Trophoblast cell (in vitro differentiated cells and primary cell): ENCODE data around the gene TENM4.

Experiments
- DNase-seq, 2 donors: peaks; one replicate each; pipeline ENCODE4 v3.0.0-alpha.2; 2016
- H2AFZ ChIP-seq: 2 replicates; pipeline ENCODE4 v1.6.1; 2013; ENCODE audit warnings: low read length, moderate library complexity, mild to moderate bottlenecking; ENCODE audit not compliant: insufficient read depth, poor library complexity
- H2AK5ac ChIP-seq: 2 replicates; pipeline ENCODE4 v1.6.1; 2013; ENCODE audit warnings: mild to moderate bottlenecking, low read length
- H2BK120ac ChIP-seq: 2 replicates; pipeline ENCODE4 v1.6.1; 2013; ENCODE audit warnings: low read length, mild to moderate bottlenecking, moderate library complexity; ENCODE audit not compliant: insufficient read depth, poor library complexity
- H2BK12ac ChIP-seq: 2 replicates; pipeline ENCODE4 v1.6.1; 2013; ENCODE audit warnings: mild to moderate bottlenecking, low read length, moderate library complexity
- H2BK5ac ChIP-seq: 2 replicates; pipeline ENCODE4 v1.6.1; 2013; ENCODE audit warnings: low read length, low read depth, moderate library complexity, mild to moderate bottlenecking; ENCODE audit not compliant: poor library complexity
- H3K14ac ChIP-seq: 2 replicates; pipeline ENCODE4 v1.6.1; 2013; ENCODE audit warnings: mild to moderate bottlenecking, low read length
- H3K18ac ChIP-seq: 2 replicates; pipeline ENCODE4 v1.6.1; 2013; ENCODE audit warnings: mild to moderate bottlenecking, low read length
- H3K23ac ChIP-seq: 2 replicates; pipeline ENCODE4 v1.6.1; 2013; ENCODE audit warnings: low read length
- H3K27ac ChIP-seq: 2 replicates; pipeline ENCODE4 v1.5.1; 2013; ENCODE audit warnings: low read depth, mild to moderate bottlenecking, inconsistent platforms, low read length, moderate library complexity
- H3K27me3 ChIP-seq: 2 replicates; pipeline ENCODE4 v1.6.1; 2013; ENCODE audit warnings: inconsistent platforms, mild to moderate bottlenecking, low read length, moderate library complexity; ENCODE audit not compliant: insufficient read depth
- H3K36me3 ChIP-seq, 2 experiments: 1 replicate in 1 of 2; 2 replicates in 1 of 2; pipeline ENCODE4 v1.6.1; 2013; ENCODE audit warnings: low read length in 2 of 2, mild to moderate bottlenecking in 2 of 2, moderate library complexity in 1 of 2; ENCODE audit not compliant: insufficient read depth in 2 of 2, control insufficient read depth in 1 of 2
- H3K4ac ChIP-seq: 2 replicates; pipeline ENCODE4 v1.6.1; 2013; ENCODE audit warnings: low read depth, mild to moderate bottlenecking, low read length, moderate library complexity
- H3K4me1 ChIP-seq, 2 experiments: 1 replicate in 1 of 2; 2 replicates in 1 of 2; pipeline ENCODE4 v1.6.1; 2013; ENCODE audit warnings: low read length in 2 of 2, mild to moderate bottlenecking in 2 of 2, moderate library complexity in 1 of 2; ENCODE audit not compliant: insufficient read depth in 2 of 2, control insufficient read depth in 1 of 2
- H3K4me2 ChIP-seq: 2 replicates; pipeline ENCODE4 v1.6.1; 2013; ENCODE audit warnings: inconsistent platforms, mild to moderate bottlenecking, low read length, moderate library complexity
- H3K4me3 ChIP-seq: 2 replicates; pipeline ENCODE4 v1.5.1; 2013; ENCODE audit warnings: mild to moderate bottlenecking, low read depth, low read length, inconsistent platforms
- H3K79me1 ChIP-seq: one replicate; pipeline ENCODE4 v1.6.1; 2013; ENCODE audit warnings: low read length
- H3K79me2 ChIP-seq: 2 replicates; pipeline ENCODE4 v1.6.1; 2013; ENCODE audit warnings: low read length, mild to moderate bottlenecking; ENCODE audit not compliant: control insufficient read depth, insufficient read depth, poor library complexity
- H3K9ac ChIP-seq: 2 replicates; pipeline ENCODE4 v1.6.1; 2013; ENCODE audit warnings: mild to moderate bottlenecking, low read length
- H3K9me3 ChIP-seq: 2 replicates; pipeline ENCODE4 v1.6.1; 2013; ENCODE audit warnings: low read depth, mild to moderate bottlenecking, control low read depth, inconsistent platforms, low read length; ENCODE audit not compliant: insufficient read depth
- H4K12ac ChIP-seq: 2 replicates; pipeline ENCODE4 v1.6.1; 2013; ENCODE audit warnings: low read depth, mild to moderate bottlenecking, low read length, moderate library complexity
- H4K8ac ChIP-seq: 2 replicates; pipeline ENCODE4 v1.6.1; 2013; ENCODE audit warnings: low read depth, mild to moderate bottlenecking, low read length, moderate library complexity
- H4K91ac ChIP-seq: one replicate; pipeline ENCODE4 v1.6.1; 2013; ENCODE audit warnings: low read depth, mild to moderate bottlenecking, low read length, moderate library complexity
- WGBS: extraction: QIAGEN DNeasy Blood & Tissue Kit; methylation state at CpG from one replicate; pipeline ENCODE4 v1.1.7; 2013; ENCODE audit warnings: missing lambda C conversion rate; ENCODE audit not compliant: insufficient read length, insufficient coverage; ENCODE audit errors: extremely low coverage; 5-methylcytosine and 5-hydroxymethylcytosine counted together

TENM4 gene

DNA sequence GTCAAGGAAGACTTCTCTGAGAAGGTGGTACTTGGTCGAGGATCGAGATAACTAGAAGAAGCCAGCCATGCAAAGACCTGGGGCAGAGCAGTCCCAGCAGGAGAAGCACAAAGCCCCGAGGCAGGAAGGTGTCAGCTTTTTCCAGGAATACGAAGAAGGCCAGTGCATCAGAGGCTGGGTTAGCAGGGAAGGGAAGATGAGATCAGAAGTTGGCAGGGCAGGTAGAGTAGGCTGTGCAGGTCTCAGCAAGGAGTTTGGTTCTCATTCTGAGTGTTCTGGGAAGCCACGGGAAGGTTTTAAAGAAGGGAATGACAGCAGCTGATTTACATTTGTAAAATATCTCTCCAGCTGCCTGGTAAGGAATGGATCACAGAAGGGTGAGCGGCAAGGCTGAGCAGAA, 111.3 kb downstream of the TENM4 start:
- no peaks in the 10 kb centered on the region for H3K9me3 ChIP-seq
- H3K27ac ChIP-seq: no peak overlapping the region
- no peak overlapping the region for H2BK5ac ChIP-seq
- no peak overlapping the region for H3K4me2 ChIP-seq
- no peaks in the 10 kb centered on the region for H3K79me2 ChIP-seq
- no peaks in the 10 kb centered on the region for H3K79me1 ChIP-seq
- no peak overlapping the region for H3K9ac ChIP-seq
- no peaks in the 10 kb centered on the region for H3K4me1 ChIP-seq
- no peaks in the 10 kb centered on the region for H3K27me3 ChIP-seq
- no peak overlapping the region for H4K8ac ChIP-seq
- no peak overlapping the region for H2BK120ac ChIP-seq
- H2BK12ac ChIP-seq: no peak overlapping the region
- H3K14ac ChIP-seq: no peak overlapping the region
- no peak overlapping the region for H4K12ac ChIP-seq
- H3K23ac ChIP-seq: no peak overlapping the region
- no peak overlapping the region for H2AFZ ChIP-seq
- WGBS: no CpG with 5 or more reads among the region's 6 CpGs
- no peak overlapping the region for H3K4ac ChIP-seq
- H3K4me3 ChIP-seq: no peak overlapping the region
- no peak overlapping the region for H3K18ac ChIP-seq
- H3K36me3 ChIP-seq: no peaks in the 10 kb centered on the region
- H4K91ac ChIP-seq: no peak overlapping the region
- no peak for DNase-seq
- H2AK5ac ChIP-seq: no peak overlapping the region

DNA sequence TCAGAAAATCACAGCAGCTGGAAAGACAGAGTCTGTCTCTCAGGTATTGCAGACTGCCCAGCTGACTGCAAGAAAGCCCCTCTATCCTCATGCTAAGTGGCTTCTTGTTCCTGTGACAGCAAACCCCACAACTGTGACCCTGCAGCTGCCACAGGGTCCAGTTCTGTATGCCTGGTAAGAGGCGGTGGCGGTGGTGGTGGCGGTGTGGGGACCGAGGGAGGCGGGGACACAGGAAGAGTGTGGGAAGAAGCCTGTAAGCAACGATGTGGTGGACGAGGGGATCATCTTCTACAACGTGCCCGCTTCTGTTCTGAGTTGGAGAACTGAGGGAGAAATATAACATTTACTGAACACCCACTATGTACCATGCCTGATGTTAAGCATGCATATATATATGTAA, 112.4 kb downstream of the TENM4 start:
- Histone ChIP-seq H3K4me1 (no peaks in the 10 kb centered on the region), H3K9ac (no peak overlapping the region), H3K79me2 (no peaks in the 10 kb centered on the region), H4K12ac (no peak overlapping the region), H4K91ac (no peak overlapping the region), H3K79me1 (no peaks in the 10 kb centered on the region), H3K27me3 (no peaks in the 10 kb centered on the region), H2AFZ (no peak overlapping the region), H3K4me3 (no peak overlapping the region), H3K4ac (no peak overlapping the region), H3K27ac (no peak overlapping the region), H2BK5ac (no peak overlapping the region), H2AK5ac (no peak overlapping the region), H3K4me2 (no peak overlapping the region), H4K8ac (no peak overlapping the region), H3K18ac (no peak overlapping the region), H3K36me3 (no peaks in the 10 kb centered on the region), H3K14ac (no peak overlapping the region), H2BK12ac (no peak overlapping the region), H2BK120ac (no peak overlapping the region), H3K23ac (no peak overlapping the region), H3K9me3 (no peaks in the 10 kb centered on the region)
- WGBS: no CpG with 5 or more reads among the region's 9 CpGs
- no peak for DNase-seq

DNA sequence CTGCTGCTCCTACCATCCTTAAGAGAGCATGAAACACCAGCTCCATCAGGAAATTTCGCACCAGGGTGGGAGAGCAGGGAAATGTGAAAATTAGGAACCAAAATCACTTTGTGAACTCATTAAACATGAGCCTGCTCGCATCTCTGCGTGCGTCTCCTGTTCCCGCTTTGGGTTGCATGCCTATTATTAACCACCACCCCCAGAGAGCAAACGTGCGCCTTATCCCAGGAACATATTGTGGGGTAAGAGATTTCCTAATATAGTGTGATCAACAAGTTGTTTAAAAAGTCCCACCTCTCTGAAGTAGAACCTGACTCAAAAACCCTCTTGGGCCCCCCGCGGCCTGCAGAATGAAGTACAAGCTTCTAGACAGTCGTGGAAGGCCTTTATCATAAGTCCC, 115.0 kb downstream of the TENM4 start:
- DNase-seq: no peak
- no CpG with 5 or more reads among the region's 10 CpGs for whole genome bisulfite sequencing
- no peaks in the 10 kb centered on the region for H3K27me3 ChIP-seq

DNA sequence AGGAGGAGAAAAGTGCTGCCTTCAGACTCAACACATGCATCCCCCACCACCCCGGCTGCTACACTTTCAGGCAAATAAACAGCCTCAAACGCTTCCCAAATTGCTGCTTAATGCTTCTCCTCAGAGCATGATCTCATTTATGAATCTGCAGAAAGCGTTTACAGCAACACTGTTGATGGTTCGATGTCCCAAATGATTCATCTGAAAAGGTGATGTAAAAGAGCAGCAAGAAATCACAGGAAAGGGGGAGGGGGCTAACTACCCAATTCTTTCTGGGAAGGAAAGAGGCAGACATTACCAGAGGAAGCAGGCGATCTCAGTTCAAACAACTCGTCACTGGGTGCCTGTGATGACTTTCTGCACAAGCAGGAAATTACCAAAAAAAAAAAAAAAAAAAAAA, 119.6 kb downstream of the TENM4 start:
- WGBS: no CpG with 5 or more reads among the region's 6 CpGs
- Histone ChIP-seq H3K9ac (no peak overlapping the region), H3K9me3 (no peaks in the 10 kb centered on the region), H2AK5ac (no peak overlapping the region), H2BK5ac (no peak overlapping the region), H4K91ac (no peak overlapping the region), H3K27ac (no peak overlapping the region), H2AFZ (no peak overlapping the region), H3K4me2 (no peak overlapping the region), H3K23ac (no peak overlapping the region), H3K4me3 (no peak overlapping the region), H4K12ac (no peak overlapping the region), H3K79me2 (no peaks in the 10 kb centered on the region), H3K4me1 (no peaks in the 10 kb centered on the region), H3K14ac (no peak overlapping the region), H3K18ac (no peak overlapping the region), H4K8ac (no peak overlapping the region), H2BK12ac (no peak overlapping the region), H2BK120ac (no peak overlapping the region), H3K27me3 (no peaks in the 10 kb centered on the region), H3K4ac (no peak overlapping the region), H3K79me1 (no peaks in the 10 kb centered on the region), H3K36me3 (no peaks in the 10 kb centered on the region)
- DNase-seq: no peak

More for the DNA sequence above, 115.0 kb downstream of the TENM4 start:
- H3K14ac ChIP-seq: no peak overlapping the region
- no peak overlapping the region for H2BK5ac ChIP-seq
- H3K79me2 ChIP-seq: no peaks in the 10 kb centered on the region
- H2AK5ac ChIP-seq: no peak overlapping the region
- no peak overlapping the region for H2BK12ac ChIP-seq
- H3K18ac ChIP-seq: no peak overlapping the region
- H4K8ac ChIP-seq: no peak overlapping the region
- H4K12ac ChIP-seq: no peak overlapping the region
- no peak overlapping the region for H3K23ac ChIP-seq
- H3K79me1 ChIP-seq: no peaks in the 10 kb centered on the region
- no peak overlapping the region for H4K91ac ChIP-seq
- no peak overlapping the region for H3K4me2 ChIP-seq
- no peak overlapping the region for H2AFZ ChIP-seq
- no peaks in the 10 kb centered on the region for H3K9me3 ChIP-seq
- no peak overlapping the region for H2BK120ac ChIP-seq
- H3K4me3 ChIP-seq: no peak overlapping the region
- H3K4ac ChIP-seq: no peak overlapping the region
- H3K27ac ChIP-seq: no peak overlapping the region
- H3K4me1 ChIP-seq: no peaks in the 10 kb centered on the region
- H3K36me3 ChIP-seq: no peaks in the 10 kb centered on the region
- H3K9ac ChIP-seq: no peak overlapping the region
